IPS DF 6.9 (cell line): ENCODE measurements around the gene GSTA2.

Source experiments
- DNase-seq: peaks from one replicate; pipeline ENCODE4 v3.0.0-alpha.2; 2013; ENCODE audit warnings: low read depth, low spot score
- H3K27ac ChIP-seq: one replicate; pipeline ENCODE4 v1.5.1; 2013; ENCODE audit warnings: low read length, control low read depth
- H3K27me3 ChIP-seq: 2 replicates; pipeline ENCODE4 v1.6.1; 2013; ENCODE audit warnings: mild to moderate bottlenecking, low read length; ENCODE audit not compliant: control insufficient read depth, insufficient read depth
- H3K36me3 ChIP-seq: 2 replicates; pipeline ENCODE4 v1.6.1; 2013; ENCODE audit warnings: low read length; ENCODE audit not compliant: control insufficient read depth, insufficient read depth
- H3K4me1 ChIP-seq: 2 replicates; pipeline ENCODE4 v1.6.1; 2013; ENCODE audit warnings: low read length; ENCODE audit not compliant: control insufficient read depth, insufficient read depth
- H3K4me3 ChIP-seq: 2 replicates; pipeline ENCODE4 v1.5.1; 2013; ENCODE audit warnings: mild to moderate bottlenecking, low read length
- H3K9me3 ChIP-seq: 2 replicates; pipeline ENCODE4 v1.6.1; 2013; ENCODE audit warnings: low read length, inconsistent platforms; ENCODE audit not compliant: control insufficient read depth, insufficient read depth
- WGBS: extraction: QIAGEN DNeasy Blood & Tissue Kit; methylation state at CpG from one replicate; pipeline ENCODE4 v1.1.7; 2013; ENCODE audit warnings: mixed read lengths, missing lambda C conversion rate; ENCODE audit not compliant: insufficient read length, insufficient coverage; 5-methylcytosine and 5-hydroxymethylcytosine counted together

GSTA2 gene

DNA sequence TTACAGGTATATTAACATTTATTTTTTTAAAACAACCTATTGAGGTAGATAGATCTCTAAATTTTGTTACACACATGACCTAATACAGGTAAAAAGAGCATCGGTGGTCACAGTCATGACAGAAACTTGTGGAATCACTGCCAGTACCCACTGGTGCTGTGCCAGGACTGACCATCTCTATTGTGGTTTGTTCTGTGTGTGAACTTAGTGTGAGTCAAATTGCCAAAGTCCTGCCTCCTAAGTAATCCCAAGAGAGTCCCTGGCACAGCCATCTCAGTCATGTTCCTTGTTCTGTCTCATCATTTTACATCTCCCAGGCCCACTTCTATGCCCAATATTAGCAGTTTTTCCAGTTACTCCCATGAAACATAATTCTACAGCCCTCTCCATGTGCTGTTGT is 21.4 kb downstream of the GSTA2 start:
- WGBS = no CpG with 5 or more reads among the region's 1 CpG
- H3K4me1 ChIP-seq = no peaks in the 10 kb centered on the region
- no peaks in the 10 kb centered on the region for H3K36me3 ChIP-seq
- no peak for DNase-seq
- H3K27ac ChIP-seq = no peak overlapping the region
- no peaks in the 10 kb centered on the region for H3K27me3 ChIP-seq
- no peak overlapping the region for H3K4me3 ChIP-seq
- H3K9me3 ChIP-seq = no peaks in the 10 kb centered on the region

DNA sequence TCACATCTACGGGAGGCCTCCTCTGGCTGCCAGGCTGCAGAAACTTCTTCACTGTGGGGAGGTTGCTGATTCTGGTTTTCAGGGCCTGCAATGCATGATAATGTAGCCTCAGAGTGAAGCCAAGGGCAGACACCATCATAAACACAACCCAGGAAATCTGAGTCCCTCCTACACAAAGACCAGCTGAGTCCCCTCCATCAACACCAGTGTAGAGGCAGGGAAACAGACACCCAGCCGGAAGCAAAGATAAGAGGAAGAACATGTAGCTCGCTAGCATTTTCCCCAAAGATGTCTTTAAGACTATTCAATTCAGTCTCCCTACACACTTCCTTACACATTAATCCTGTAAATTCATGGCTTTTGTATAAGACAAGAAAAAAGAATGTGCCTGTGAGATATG is 23.6 kb downstream of the GSTA2 start:
- Histone ChIP-seq H3K36me3 (no peaks in the 10 kb centered on the region), H3K27me3 (no peaks in the 10 kb centered on the region), H3K4me3 (no peak overlapping the region), H3K9me3 (no peaks in the 10 kb centered on the region), H3K27ac (no peak overlapping the region), H3K4me1 (no peaks in the 10 kb centered on the region)
- WGBS = no CpG with 5 or more reads among the region's 3 CpGs
- no peak for DNase-seq

DNA sequence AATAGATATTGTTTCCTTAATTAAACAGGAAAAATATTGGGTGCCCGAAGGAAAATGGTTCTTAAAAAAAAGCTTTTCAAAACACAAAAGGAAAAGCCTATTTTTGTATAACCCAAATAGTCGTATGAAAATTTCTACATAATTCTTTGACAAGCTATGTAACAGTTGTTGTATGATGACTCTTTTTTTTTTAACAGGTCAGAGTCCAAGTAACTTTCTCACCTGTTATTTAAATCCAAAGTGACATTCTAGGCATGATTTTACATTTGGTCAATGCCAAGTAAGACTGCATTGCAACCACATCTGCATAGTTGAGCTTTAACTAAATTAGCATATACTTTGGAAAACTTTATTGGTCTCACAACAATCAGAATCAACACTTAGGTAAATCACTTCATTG is 24.1 kb downstream of the GSTA2 start:
- H3K27ac ChIP-seq = no peak overlapping the region
- no peaks in the 10 kb centered on the region for H3K9me3 ChIP-seq
- no peaks in the 10 kb centered on the region for H3K27me3 ChIP-seq
- no peaks in the 10 kb centered on the region for H3K36me3 ChIP-seq
- H3K4me3 ChIP-seq = no peak overlapping the region
- no peaks in the 10 kb centered on the region for H3K4me1 ChIP-seq
- no CpG with 5 or more reads among the region's 2 CpGs for WGBS
- DNase-seq = no peak

DNA sequence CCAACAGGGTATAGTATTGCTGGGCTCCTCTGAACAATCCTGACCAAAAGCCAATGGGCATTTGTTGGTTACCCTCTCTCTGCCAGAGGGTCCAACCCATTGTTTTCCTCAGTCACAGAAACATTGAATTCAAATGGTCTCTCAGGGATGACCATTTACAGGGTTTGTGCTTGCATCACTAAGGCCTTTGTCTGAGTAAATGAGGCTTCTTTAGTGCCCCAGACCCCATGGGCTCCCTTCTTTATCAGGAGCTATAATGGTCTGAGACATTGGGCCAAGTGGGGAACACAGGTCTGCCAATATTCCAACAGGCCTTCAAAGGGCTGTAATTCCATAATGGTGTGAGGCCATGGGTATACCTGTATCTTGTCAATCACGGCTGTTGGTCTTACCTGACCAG is 27.1 kb downstream of the GSTA2 start:
- Histone ChIP-seq H3K27me3 (no peaks in the 10 kb centered on the region), H3K9me3 (no peaks in the 10 kb centered on the region), H3K36me3 (no peaks in the 10 kb centered on the region), H3K4me1 (peaks cover 3% of the 10 kb centered on the region; the same call in 1 of the 2 replicates), H3K4me3 (no peak overlapping the region), H3K27ac (no peak overlapping the region)
- WGBS = no CpG with 5 or more reads among the region's 1 CpG
- DNase-seq = no peak

DNA sequence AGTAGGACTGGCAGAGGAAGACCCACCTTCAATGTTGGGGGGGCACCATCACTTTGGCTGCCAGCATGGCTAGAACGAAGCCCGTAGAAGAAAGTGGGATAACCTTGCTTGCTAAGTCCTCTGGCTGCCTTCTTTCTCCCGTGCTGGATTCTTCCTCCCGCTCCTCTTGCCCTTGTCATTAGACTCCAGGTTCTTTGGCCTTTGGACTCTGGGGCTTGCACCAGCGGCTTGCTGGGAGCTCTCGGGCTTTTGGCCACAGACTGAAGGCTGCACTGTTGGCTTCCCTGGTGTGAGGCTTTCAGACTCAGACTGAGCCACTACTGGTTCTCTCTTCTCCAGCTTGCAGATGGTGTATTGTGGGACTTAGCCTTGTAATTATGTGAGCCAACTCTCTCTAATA is 28.2 kb downstream of the GSTA2 start:
- Histone ChIP-seq H3K27me3 (no peaks in the 10 kb centered on the region), H3K27ac (no peak overlapping the region), H3K36me3 (no peaks in the 10 kb centered on the region), H3K4me3 (no peak overlapping the region), H3K4me1 (peaks cover 3% of the 10 kb centered on the region; the same call in 1 of the 2 replicates), H3K9me3 (no peaks in the 10 kb centered on the region)
- DNase-seq = no peak
- WGBS = no CpG with 5 or more reads among the region's 6 CpGs

DNA sequence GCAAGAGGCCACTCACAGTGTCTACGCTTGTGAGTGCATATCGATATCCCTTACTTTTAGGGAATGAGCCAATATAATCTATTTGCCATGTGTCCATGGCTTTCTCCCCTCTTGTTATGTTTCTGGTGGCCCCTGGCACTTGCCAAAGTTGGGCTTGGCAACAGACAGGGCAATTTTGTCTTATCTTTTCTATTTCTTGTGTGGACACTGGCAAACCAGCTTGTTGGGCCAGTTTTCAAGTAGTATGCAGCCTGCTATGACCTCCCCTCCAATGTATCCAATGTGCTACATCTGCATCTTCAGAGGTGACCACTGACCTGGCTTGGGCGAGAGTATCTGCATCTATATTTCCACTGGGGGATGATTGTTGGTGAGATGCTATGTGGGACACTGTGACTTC is 29.2 kb downstream of the GSTA2 start:
- H3K36me3 ChIP-seq = no peaks in the 10 kb centered on the region
- no CpG with 5 or more reads among the region's 3 CpGs for WGBS
- no peak overlapping the region for H3K27ac ChIP-seq
- no peaks in the 10 kb centered on the region for H3K27me3 ChIP-seq
- H3K4me3 ChIP-seq = no peak overlapping the region
- no peaks in the 10 kb centered on the region for H3K9me3 ChIP-seq
- H3K4me1 ChIP-seq = peaks cover 3% of the 10 kb centered on the region; the same call in 1 of the 2 replicates
- DNase-seq = no peak

DNA sequence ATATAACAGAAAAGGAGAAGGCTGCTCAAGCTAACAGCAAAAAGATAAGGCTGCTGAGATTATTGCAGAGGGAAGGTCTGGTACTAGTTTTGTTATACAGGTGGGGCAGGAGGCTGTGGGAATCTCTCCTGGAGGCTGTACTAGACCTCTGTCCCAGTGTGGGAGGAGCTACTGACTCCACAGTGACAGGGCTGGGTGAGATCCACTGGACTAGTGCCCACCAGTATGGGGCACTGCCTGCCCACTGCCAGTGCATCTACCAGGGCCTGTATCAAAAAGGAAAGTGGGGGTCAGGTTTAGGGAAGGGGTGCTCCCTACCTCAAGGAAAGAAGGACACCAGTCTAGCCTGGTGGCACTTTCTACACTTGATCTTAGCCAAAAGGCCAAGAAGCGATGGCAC is 30.1 kb downstream of the GSTA2 start:
- DNase-seq = no peak
- no peaks in the 10 kb centered on the region for H3K9me3 ChIP-seq
- H3K36me3 ChIP-seq = no peaks in the 10 kb centered on the region
- no CpG with 5 or more reads among the region's 1 CpG for WGBS
- H3K4me3 ChIP-seq = no peak overlapping the region
- peaks cover 3% of the 10 kb centered on the region; the same call in 1 of the 2 replicates for H3K4me1 ChIP-seq
- H3K27me3 ChIP-seq = no peaks in the 10 kb centered on the region
- no peak overlapping the region for H3K27ac ChIP-seq

DNA sequence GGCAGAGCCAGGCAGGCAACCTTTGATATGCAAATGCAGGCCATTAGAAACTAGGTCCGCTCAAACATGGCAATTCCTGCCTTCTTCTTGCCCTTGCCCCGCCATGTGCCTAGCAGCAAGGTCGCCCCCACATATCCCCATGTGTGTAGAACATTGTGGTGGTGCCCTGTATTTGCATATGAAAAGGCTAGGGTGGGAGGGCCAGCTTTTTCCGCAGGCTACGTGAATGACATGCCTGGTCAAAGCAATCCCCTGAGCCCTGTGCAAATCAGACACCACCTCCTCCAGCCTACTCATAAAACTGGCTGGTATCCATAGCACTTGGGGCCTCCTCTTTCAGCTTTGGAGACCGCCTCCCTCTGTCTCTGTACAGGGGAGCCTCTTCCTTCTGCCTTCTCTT is 31.6 kb downstream of the GSTA2 start:
- Histone ChIP-seq H3K4me1 (peaks cover 3% of the 10 kb centered on the region; the same call in 1 of the 2 replicates), H3K27ac (no peak overlapping the region), H3K27me3 (no peaks in the 10 kb centered on the region), H3K9me3 (no peaks in the 10 kb centered on the region), H3K36me3 (no peaks in the 10 kb centered on the region), H3K4me3 (no peak overlapping the region)
- DNase-seq = no peak
- no CpG with 5 or more reads among the region's 6 CpGs for WGBS

DNA sequence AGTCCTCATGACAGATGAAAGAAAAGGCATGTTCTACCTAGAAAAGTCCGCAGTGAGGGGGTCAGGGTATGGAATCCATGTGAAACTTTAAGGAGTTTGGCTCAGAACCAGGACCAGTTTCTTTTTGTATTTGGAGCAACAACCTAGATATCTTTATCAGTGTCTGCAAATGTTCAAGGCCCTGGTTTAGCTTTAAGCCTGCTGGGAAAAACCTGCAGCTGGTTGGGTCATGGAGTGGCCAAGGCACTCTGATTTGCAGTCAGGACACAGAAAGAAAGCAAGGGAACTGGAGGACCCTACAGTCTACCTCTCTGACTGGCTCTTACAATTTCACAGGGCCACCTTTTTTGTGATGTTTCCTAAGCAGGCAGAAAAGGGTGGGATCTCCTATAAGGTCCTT is 33.7 kb downstream of the GSTA2 start:
- Histone ChIP-seq H3K9me3 (no peaks in the 10 kb centered on the region), H3K27me3 (no peaks in the 10 kb centered on the region), H3K27ac (no peak overlapping the region), H3K4me3 (no peak overlapping the region), H3K4me1 (peaks cover 5% of the 10 kb centered on the region; the same call in 1 of the 2 replicates), H3K36me3 (no peaks in the 10 kb centered on the region)
- DNase-seq = no peak
- no CpG with 5 or more reads among the region's 1 CpG for WGBS

DNA sequence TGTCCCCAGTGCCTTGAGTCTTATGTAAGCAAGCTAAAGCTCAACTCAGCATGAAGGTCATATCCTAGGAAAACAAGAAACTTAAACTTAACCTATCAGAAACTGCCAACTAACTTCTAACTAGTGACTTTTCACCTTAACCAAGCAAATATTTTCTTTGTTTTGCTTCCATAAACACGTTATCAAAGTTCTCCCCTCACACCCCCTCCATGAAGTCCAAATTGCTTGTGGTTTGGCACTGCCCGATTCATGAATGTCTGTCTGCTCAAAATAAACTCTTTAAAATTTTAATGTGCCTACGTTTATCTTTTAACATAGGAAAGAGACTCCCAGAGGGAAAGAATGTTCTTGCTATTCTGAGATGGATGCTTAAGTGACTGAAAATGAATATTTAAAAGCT is 34.9 kb downstream of the GSTA2 start:
- H3K27me3 ChIP-seq = no peaks in the 10 kb centered on the region
- H3K9me3 ChIP-seq = no peaks in the 10 kb centered on the region
- no peaks in the 10 kb centered on the region for H3K36me3 ChIP-seq
- H3K27ac ChIP-seq = no peak overlapping the region
- H3K4me3 ChIP-seq = no peak overlapping the region
- peaks cover 5% of the 10 kb centered on the region; the same call in 1 of the 2 replicates for H3K4me1 ChIP-seq
- no CpG with 5 or more reads among the region's 3 CpGs for WGBS
- no peak for DNase-seq

DNA sequence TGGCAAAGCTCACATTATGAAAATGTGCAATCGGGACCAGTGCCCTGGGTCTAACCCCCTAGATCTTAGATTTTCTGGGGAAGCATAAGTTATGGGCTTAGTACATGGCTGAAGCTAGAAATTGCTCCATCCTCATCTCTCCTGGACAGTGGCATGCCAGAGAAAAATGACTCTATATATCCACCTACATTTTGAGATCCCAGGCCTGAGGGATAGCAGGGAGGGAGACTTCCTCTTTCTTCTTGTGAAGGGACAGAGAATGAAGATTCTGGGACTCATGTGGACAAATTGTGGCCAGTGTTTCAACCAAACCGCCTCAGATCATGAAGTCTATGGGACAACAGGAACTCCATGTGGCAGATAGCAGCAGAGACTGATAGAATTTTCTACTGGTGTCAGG is 35.4 kb downstream of the GSTA2 start:
- Histone ChIP-seq H3K27ac (no peak overlapping the region), H3K9me3 (no peaks in the 10 kb centered on the region)
- WGBS = no CpG with 5 or more reads among the region's 2 CpGs

More for the DNA sequence above, 35.4 kb downstream of the GSTA2 start:
- DNase-seq = no peak
- Histone ChIP-seq H3K36me3 (no peaks in the 10 kb centered on the region), H3K4me3 (no peak overlapping the region), H3K4me1 (peaks cover 5% of the 10 kb centered on the region; the same call in 1 of the 2 replicates), H3K27me3 (no peaks in the 10 kb centered on the region)
